Caco-2 (cell line): Measurements from ENCODE around the gene MLLT10. TPM values are rescaled to one million over a fixed set of nuclear protein-coding genes. Genes with fewer than 3 reads are reported as not detected.

Experiments used
- BruUV-seq: library from RNA; stranded (reverse); fragments of 400-500 nt; replicated peaks from 2 replicates; lab custom pipeline; 2021; lab: Mats Ljungman, UMichigan
- CTCF ChIA-PET: fragments of 300-600 bp; sonication (Branson Sonifier 250); formaldehyde crosslinking; loops from one replicate; lab custom pipeline; 2022; ENCODE audit warnings: antibody characterized with exemption; lab: Charles Lee
- POLR2A ChIA-PET: fragments of 300-600 bp; sonication (Branson Sonifier 250); formaldehyde crosslinking; loops from one replicate; lab custom pipeline; 2022; ENCODE audit warnings: antibody characterized with exemption; lab: Charles Lee
- DNase-seq, 2 experiments: peaks; one replicate each; pipeline versions ENCODE4 v3.0.0 to v3.0.0-alpha.2; 2020 to 2022
- H3K27me3 ChIP-seq: replicated peaks from 2 replicates; pipeline ENCODE4 v1.6.0; 2011; ENCODE audit warnings: low read length; ENCODE audit not compliant: control insufficient read depth, insufficient read depth
- H3K36me3 ChIP-seq: 2 replicates; pipeline ENCODE4 v1.5.1; 2011; ENCODE audit warnings: low read length; ENCODE audit not compliant: control insufficient read depth, insufficient read depth
- H3K4me1 ChIP-seq: fragments of 250-450 bp; sonication (Bioruptor Pico); 2 replicates; pipeline ENCODE4 v1.5.1; 2020; ENCODE audit warnings: mild to moderate bottlenecking
- H3K4me3 ChIP-seq: 2 replicates; pipeline ENCODE4 v1.5.1; 2011; ENCODE audit warnings: low read depth, mild to moderate bottlenecking, control low read depth, low read length
- H3K9me3 ChIP-seq: fragments of 250-450 bp; sonication (Bioruptor Pico); 2 replicates; pipeline ENCODE4 v1.5.1; 2020; ENCODE audit warnings: mild to moderate bottlenecking, moderate library complexity
- H3K27ac Mint-ChIP-seq: one replicate; pipeline ENCODE4 v1.8.0; 2022; ENCODE audit warnings: mixed read lengths; ENCODE audit not compliant: unreplicated experiment
- H3K27me3 Mint-ChIP-seq: one replicate; pipeline ENCODE4 v1.8.0; 2022; ENCODE audit warnings: mixed read lengths; ENCODE audit not compliant: insufficient read depth, unreplicated experiment
- H3K36me3 Mint-ChIP-seq: one replicate; pipeline ENCODE4 v1.8.0; 2022; ENCODE audit warnings: mild to moderate bottlenecking, mixed read lengths; ENCODE audit not compliant: insufficient read depth, unreplicated experiment
- H3K4me1 Mint-ChIP-seq: one replicate; pipeline ENCODE4 v1.8.0; 2022; ENCODE audit warnings: low read depth, mixed read lengths; ENCODE audit not compliant: unreplicated experiment
- H3K4me3 Mint-ChIP-seq: one replicate; pipeline ENCODE4 v1.8.0; 2022; ENCODE audit warnings: mild to moderate bottlenecking, moderate library complexity, mixed read lengths; ENCODE audit not compliant: unreplicated experiment
- H3K9me3 Mint-ChIP-seq: one replicate; pipeline ENCODE4 v1.8.0; 2022; ENCODE audit warnings: mixed read lengths; ENCODE audit not compliant: unreplicated experiment
- intact Hi-C: fragments of 100-400 bp; cut with micrococcal nuclease; formaldehyde crosslinking; loops from one replicate; pipeline ENCODE4 v1.10.0; 2022; ENCODE audit not compliant: unreplicated experiment
- total RNA-seq: library from RNA; stranded (reverse); gene quantifications from 2 replicates; pipeline ENCODE4 v1.2.3, GENCODE V29; 2022
- TF ChIP-seq, protein P1 (sequence below), 2 experiments: fragments of 200-600 bp in 1 of 2; IDR thresholded peaks; 1 replicate in 1 of 2; 2 replicates in 1 of 2; pipeline versions ENCODE4 v1.5.1 to v1.8.0; 2011 to 2022; ENCODE audit warnings: antibody characterized with exemption in 1 of 2, control low read depth in 1 of 2, inconsistent platforms in 1 of 2, low read depth in 1 of 2, low read length in 1 of 2, mild to moderate bottlenecking in 1 of 2, moderate library complexity in 1 of 2; ENCODE audit not compliant: insufficient read depth in 1 of 2, severe bottlenecking in 1 of 2, unreplicated experiment in 1 of 2

MLLT10 gene
- total RNA-seq, 1 experiment from 2014 or later, result 84.3 TPM

DNA sequence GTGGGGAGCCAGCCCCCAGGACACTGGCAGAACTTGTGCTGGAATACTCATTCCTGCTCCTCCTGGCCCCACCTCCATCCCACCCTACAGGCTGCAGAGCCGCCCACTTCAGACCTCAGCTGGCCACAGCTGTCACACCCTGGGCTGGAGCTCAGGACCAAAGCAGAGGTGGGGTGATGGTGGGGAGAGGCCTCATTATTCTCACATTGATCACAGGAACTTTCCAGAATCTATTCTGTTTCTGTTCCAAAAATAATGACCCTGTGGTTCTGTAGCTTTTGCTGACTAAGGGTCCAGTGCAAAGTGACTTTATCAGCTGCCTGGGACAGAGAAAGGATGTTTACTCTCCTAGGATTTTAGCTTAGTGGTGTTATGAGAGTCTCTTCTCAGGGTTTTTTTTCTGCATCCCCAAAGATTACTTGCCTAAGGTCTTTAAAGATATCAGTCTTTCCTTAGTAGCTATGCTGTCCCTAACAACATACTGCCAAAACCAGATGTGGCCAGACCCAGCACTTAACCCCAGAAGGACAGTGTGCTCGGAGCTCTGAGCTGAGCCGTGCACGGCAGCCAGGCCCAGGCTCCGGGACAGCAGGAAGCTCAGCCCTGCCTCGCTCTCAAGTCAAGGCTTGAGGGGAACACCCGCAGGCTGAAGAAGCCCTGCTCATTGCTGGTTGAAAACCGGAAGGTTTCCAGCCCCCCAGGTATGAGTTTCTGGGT, 223.3 kb downstream of the MLLT10 start:
- intact Hi-C loops, result no loop called here
- Mint-ChIP-seq H3K4me1 (peaks cover 1% of the 10 kb centered on the region), H3K27me3 (no peaks in the 10 kb centered on the region), H3K27ac (no peak overlapping the region), H3K9me3 (no peaks in the 10 kb centered on the region), H3K4me3 (no peak overlapping the region), H3K36me3 (peaks cover 4% of the 10 kb centered on the region)
- no peaks in the 10 kb centered on the region for H3K36me3 ChIP-seq
- no peak overlapping the region for H3K4me3 ChIP-seq
- H3K9me3 ChIP-seq, result no peaks in the 10 kb centered on the region
- CTCF ChIA-PET, result no interaction called here
- TF ChIP-seq, protein P1, sequence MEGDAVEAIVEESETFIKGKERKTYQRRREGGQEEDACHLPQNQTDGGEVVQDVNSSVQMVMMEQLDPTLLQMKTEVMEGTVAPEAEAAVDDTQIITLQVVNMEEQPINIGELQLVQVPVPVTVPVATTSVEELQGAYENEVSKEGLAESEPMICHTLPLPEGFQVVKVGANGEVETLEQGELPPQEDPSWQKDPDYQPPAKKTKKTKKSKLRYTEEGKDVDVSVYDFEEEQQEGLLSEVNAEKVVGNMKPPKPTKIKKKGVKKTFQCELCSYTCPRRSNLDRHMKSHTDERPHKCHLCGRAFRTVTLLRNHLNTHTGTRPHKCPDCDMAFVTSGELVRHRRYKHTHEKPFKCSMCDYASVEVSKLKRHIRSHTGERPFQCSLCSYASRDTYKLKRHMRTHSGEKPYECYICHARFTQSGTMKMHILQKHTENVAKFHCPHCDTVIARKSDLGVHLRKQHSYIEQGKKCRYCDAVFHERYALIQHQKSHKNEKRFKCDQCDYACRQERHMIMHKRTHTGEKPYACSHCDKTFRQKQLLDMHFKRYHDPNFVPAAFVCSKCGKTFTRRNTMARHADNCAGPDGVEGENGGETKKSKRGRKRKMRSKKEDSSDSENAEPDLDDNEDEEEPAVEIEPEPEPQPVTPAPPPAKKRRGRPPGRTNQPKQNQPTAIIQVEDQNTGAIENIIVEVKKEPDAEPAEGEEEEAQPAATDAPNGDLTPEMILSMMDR (IDR thresholded peaks at IDR 0.05; ENCODE audit: insufficient read depth in 1 of 2, low read depth in 1 of 2, low read length in 1 of 2, severe bottlenecking in 1 of 2, unreplicated experiment in 1 of 2), result no peak
- H3K27me3 ChIP-seq, result no peaks in the 10 kb centered on the region
- POLR2A ChIA-PET, result interaction anchor here (0.7 kb wide), 1 partner anchor 149 kb away, joined by 3 read pairs; no protein-coding TSS in a partner anchor
- H3K4me1 ChIP-seq, result peaks cover 5% of the 10 kb centered on the region
- no TSS peak for BruUV-seq
- DNase-seq, result no peak

DNA sequence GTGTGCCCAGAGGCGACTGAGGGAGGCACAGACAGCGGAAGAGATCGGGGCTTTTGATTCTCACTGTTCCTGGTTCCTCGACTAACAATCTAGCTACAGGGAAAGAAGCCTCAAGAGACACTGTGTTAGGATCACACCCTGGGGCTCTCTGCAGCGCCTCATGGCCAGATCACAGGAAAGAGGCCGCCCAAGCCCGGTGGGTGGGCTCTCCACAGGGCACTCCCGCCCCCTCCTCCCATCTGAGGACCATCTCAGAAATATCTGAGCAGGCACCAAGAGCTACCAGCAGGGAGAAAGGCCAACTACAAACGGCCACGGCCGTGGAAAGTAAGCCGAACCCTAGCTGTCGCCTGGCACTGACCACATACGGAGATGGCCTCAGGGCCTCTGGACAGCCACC, 224.2 kb downstream of the MLLT10 start:
- no peak for DNase-seq
- Mint-ChIP-seq H3K27ac (no peak overlapping the region), H3K27me3 (no peaks in the 10 kb centered on the region), H3K36me3 (no peaks in the 10 kb centered on the region), H3K9me3 (no peaks in the 10 kb centered on the region), H3K4me3 (no peak overlapping the region), H3K4me1 (no peaks in the 10 kb centered on the region)
- Histone ChIP-seq H3K4me3 (no peak overlapping the region), H3K4me1 (no peaks in the 10 kb centered on the region), H3K27me3 (no peaks in the 10 kb centered on the region), H3K36me3 (no peaks in the 10 kb centered on the region), H3K9me3 (no peaks in the 10 kb centered on the region)
- ChIA-PET CTCF (interaction anchor here (0.6 kb wide), 1 partner anchor 24 kb away, joined by 3 read pairs; no protein-coding TSS in a partner anchor), POLR2A (interaction anchor here (0.7 kb wide), 1 partner anchor 463 kb away, joined by 5 read pairs; no protein-coding TSS in a partner anchor)
- BruUV-seq, result no TSS peak
- TF ChIP-seq, protein P1 (IDR thresholded peaks at IDR 0.05; ENCODE audit: insufficient read depth in 1 of 2, low read depth in 1 of 2, low read length in 1 of 2, severe bottlenecking in 1 of 2, unreplicated experiment in 1 of 2), result no peak
- intact Hi-C loops, result no loop called here

DNA sequence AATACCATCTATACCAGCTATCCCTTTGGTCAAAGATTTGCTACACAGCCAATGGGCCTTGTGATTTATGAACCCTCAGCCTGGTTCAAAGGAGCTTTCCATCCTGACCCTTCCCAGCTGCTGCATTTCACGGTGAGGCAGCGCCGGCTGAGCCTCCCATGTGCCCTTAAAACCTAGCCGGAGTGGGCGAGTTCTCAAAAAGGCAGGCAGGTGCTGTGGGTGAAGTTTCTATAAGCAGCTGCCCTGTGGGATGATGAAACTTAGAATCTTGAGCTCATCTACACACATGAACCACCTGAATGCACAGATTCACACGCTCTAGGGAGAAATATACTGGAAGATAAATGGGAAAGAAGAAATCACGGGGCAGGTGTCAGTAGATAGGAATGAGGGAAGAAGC, 224.7 kb downstream of the MLLT10 start:
- POLR2A ChIA-PET, result interaction anchor here (0.7 kb wide), 1 partner anchor 463 kb away, joined by 5 read pairs; no protein-coding TSS in a partner anchor
- no peak for DNase-seq

More for the DNA sequence above, 224.7 kb downstream of the MLLT10 start:
- Histone ChIP-seq H3K4me1 (no peaks in the 10 kb centered on the region), H3K36me3 (no peaks in the 10 kb centered on the region), H3K9me3 (no peaks in the 10 kb centered on the region), H3K4me3 (no peak overlapping the region), H3K27me3 (no peaks in the 10 kb centered on the region)
- H3K4me3 Mint-ChIP-seq, result no peak overlapping the region
- no peaks in the 10 kb centered on the region for H3K27me3 Mint-ChIP-seq
- H3K27ac Mint-ChIP-seq, result no peak overlapping the region
- intact Hi-C loops, result no loop called here
- no peaks in the 10 kb centered on the region for H3K4me1 Mint-ChIP-seq
- no TSS peak for BruUV-seq
- TF ChIP-seq, protein P1 (IDR thresholded peaks at IDR 0.05; ENCODE audit: insufficient read depth in 1 of 2, low read depth in 1 of 2, low read length in 1 of 2, severe bottlenecking in 1 of 2, unreplicated experiment in 1 of 2), result no peak
- no peaks in the 10 kb centered on the region for H3K36me3 Mint-ChIP-seq
- no peaks in the 10 kb centered on the region for H3K9me3 Mint-ChIP-seq
- CTCF ChIA-PET, result interaction anchor here (0.6 kb wide), 1 partner anchor 25 kb away, joined by 3 read pairs; no protein-coding TSS in a partner anchor
